ENCODE measurements around the gene MAP2K7.

- TF ChIP-seq CTCF (IDR thresholded peaks at IDR 0.05) (no peak), POLR2A (IDR thresholded peaks at IDR 0.05) (no peak), POLR2AphosphoS5 (IDR thresholded peaks at IDR 0.05) (no peak), EP300 (IDR thresholded peaks at IDR 0.05) (no peak)
These were observed 8.1 kb upstream of the MAP2K7 start for GRCh38 chr19:7895565-7895964.
